H1 (cell line): ENCODE results near the gene PC.

Experiments
- MAFK ChIP-seq: IDR thresholded peaks from 2 replicates; pipeline ENCODE4 v1.6.1; 2012; ENCODE audit warnings: low read depth, mild to moderate bottlenecking, improper control_type of control experiment, low read length
- TF ChIP-seq, protein P1 (sequence below), 3 experiments: IDR thresholded peaks; 1 replicate in 2 of 3; 2 replicates in 1 of 3; pipeline versions ENCODE4 v1.5.1 to v1.6.1; 2011; ENCODE audit warnings: low read length in 3 of 3, mild to moderate bottlenecking in 3 of 3, inconsistent platforms in 2 of 3, low read depth in 1 of 3, moderate library complexity in 1 of 3; ENCODE audit not compliant: insufficient read depth in 1 of 3; ENCODE audit errors: control extremely low read depth in 1 of 3

DNA sequence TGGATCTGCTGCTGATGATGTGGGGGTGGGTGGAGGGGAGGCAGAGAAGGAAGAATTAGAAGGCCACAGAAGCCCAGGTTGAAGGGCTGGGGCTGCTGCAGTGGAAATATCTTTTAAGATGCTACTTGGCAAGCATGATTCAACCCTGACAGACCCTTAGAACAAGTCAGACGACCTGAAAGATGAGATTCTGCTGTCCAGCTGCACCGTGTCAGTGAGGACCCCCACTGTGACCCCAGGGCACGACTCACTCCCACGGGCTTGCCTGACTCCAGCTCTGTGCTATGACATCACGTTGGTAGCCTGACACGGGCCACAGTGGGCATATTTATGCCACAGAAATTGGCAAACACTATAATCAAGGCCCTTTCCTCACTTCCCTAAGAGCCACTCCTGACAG, 65.3 kb downstream of the PC start:
- TF ChIP-seq, protein P1, sequence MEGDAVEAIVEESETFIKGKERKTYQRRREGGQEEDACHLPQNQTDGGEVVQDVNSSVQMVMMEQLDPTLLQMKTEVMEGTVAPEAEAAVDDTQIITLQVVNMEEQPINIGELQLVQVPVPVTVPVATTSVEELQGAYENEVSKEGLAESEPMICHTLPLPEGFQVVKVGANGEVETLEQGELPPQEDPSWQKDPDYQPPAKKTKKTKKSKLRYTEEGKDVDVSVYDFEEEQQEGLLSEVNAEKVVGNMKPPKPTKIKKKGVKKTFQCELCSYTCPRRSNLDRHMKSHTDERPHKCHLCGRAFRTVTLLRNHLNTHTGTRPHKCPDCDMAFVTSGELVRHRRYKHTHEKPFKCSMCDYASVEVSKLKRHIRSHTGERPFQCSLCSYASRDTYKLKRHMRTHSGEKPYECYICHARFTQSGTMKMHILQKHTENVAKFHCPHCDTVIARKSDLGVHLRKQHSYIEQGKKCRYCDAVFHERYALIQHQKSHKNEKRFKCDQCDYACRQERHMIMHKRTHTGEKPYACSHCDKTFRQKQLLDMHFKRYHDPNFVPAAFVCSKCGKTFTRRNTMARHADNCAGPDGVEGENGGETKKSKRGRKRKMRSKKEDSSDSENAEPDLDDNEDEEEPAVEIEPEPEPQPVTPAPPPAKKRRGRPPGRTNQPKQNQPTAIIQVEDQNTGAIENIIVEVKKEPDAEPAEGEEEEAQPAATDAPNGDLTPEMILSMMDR (IDR thresholded peaks at IDR 0.05; ENCODE audit: control extremely low read depth in 1 of 3, insufficient read depth in 1 of 3, low read depth in 1 of 3, low read length in 3 of 3): no peak
- TF ChIP-seq MAFK: no peak
